ENCODE results near the gene NCBP2.

The NCBP2 gene

GRCh38 chr3:196936288-196936687 is 6.0 kb downstream of the NCBP2 start:
- DNase-seq, result no peak

DNA sequence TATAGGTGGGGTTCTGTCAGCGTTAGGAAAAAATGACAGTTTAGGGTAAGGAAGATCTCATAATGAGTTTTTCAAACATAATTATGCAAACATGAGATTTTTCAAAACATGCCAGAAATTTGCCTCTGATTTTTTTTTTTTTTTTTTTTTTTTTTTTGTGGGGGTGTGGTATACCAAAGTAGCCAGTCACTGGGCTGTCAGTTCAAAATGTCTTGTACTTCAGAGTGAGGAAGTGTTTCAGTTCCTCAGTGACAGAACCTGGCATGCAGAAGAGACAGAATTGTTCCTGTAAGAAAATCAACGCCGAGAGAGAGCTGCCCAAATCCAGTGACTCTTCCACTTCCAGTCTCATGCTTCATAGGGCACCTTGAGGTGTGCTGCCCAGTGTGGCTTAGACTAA is 9.7 kb downstream of the NCBP2 start:
- DNase-seq, result no peak

- DNase-seq, result no peak
Measured at GRCh38 chr3:196931828-196932587, 10.3 kb downstream of the NCBP2 start.

DNA sequence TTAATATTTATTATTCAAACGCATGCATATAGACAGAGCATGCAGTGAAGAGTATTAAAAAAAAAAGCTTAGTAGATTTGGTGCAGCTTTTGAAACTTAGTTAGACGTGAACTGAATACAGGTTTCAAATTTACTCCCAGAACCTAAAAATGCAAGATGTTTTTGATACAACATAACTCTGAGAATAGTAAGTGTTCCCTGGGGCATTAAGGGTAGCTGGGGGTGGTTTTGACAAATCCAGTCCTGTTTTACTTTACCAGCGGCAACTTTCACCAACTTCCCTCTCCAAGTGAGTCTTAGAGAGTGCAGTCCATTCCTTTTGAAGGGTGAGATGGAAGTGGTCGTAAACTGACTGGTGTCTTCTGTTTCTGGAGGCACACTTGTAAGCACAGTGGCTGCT is 11.2 kb downstream of the NCBP2 start:
- no peak for DNase-seq

DNA sequence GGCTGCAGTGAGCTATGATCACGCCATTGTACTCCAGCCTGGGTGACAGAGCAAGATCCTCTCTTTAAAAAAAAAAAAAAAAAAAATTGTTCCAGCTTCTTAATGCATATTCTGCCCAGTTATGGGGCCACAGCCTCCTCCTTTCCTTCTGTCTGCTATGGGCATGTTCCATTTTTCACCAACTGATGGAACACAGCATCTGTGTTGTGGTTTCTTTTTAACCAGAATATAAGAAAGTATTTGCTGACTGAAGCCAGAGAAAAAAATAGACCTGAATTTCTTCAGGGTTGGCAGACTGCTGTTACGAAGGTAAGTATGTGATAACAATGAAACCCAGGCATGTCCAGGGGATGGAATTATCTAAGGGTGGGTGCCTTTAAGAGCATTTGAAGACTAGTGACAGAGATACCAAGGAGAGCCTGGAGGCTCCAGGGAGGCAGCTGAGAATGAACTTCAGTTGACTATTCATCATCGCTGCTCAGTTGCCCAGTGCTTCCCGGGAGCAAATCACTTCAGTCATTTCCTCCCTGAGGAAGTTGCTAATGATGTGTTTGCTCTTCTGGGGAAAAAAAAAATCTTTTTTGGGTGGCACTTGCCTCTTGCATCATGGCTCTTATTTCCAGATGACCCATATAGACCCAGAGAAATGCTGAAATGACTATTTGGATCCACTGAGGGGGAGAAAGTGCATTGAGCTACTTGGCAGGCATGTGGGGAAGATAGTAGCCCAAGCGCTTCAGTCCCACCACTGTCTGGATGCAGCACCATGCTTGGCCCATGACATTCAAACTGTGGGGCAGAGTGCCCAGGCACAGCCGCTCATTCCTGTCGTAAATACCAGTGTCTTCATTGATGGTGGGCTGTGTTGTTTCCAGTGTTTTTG is 14.5 kb downstream of the NCBP2 start:
- DNase-seq, result no peak

GRCh38 chr3:196920733-196921132 is 21.6 kb downstream of the NCBP2 start:
- DNase-seq, result no peak

DNA sequence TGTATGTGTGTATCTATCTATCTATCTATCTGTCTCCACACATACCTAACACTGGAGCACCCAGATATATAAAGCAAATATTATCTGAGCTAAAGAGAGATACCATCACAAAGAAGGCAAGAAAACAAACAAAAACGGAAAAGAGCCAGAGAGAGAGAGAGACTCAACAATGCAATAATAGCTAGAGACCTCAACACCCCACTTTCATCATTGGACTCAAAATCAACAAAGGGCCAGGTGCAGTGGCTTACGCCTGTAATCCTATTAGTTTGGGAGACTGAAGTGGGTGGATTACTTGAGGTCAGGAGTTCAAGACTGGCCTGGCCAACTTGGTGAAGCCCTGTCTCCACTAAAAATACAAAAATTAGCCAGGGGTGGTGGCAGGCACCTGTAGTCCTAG is 23.4 kb downstream of the NCBP2 start:
- peak; percentile 69 for DNase-seq

- no peak for DNase-seq
Measured at GRCh38 chr3:196916995-196917394, 25.3 kb downstream of the NCBP2 start.

DNA sequence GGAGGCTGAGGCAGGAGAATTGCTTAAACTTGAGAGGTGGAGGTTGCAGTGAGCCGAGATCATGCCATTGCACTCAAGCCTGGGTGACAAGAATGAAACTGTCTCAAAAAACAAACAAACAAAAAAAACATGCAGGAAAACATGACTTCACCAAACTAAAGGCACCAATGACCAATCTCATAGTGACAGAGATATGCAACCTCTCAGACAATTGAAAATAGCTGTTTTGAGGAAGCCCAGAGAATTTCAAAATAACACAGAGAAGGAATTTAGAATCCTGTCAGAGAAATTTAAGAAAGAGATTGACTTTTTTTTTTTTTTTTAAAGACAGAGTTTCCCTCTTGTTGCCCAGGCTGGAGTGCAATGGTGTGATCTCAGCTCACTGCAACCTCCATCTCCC is 26.1 kb downstream of the NCBP2 start:
- no peak for DNase-seq

DNA sequence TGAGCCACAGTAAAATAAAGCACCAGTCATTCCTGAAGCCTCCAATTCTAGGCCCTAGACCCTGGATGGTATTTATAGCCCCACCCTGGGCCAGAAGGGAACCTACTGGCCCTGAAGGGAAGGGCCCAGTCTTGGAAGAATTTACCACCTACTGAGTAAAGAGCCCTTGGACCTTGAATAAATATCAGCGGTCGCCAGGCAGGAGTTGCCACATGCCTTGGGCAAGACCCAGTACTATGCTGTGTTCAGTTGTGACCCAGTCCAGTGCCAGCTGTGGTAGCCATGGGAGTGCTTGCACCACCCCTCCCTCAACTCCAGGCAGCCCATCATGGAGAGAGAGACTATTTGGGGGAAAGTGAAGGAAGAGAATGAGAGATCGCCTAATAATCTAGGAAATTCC is 27.0 kb downstream of the NCBP2 start:
- DNase-seq, result no peak

DNA sequence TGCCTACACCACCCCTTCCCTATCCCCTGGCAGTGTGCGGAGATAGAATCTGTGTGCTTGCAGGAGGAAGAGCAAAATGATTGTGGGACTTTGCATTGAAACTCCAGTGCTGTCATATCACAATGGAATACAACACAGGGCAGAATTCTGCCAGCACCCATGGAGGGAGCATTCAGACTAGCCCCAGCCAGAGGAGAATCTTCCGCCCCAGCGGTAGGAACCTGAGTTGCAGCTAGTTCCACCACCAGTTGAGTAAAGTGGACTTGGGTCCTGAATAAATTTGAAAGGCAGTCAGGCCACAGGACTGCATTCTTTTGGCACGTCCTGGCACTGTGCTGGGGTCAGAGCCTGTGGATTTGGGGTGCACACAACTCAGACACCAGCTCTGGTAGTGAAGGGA is 27.5 kb downstream of the NCBP2 start:
- no peak for DNase-seq

DNA sequence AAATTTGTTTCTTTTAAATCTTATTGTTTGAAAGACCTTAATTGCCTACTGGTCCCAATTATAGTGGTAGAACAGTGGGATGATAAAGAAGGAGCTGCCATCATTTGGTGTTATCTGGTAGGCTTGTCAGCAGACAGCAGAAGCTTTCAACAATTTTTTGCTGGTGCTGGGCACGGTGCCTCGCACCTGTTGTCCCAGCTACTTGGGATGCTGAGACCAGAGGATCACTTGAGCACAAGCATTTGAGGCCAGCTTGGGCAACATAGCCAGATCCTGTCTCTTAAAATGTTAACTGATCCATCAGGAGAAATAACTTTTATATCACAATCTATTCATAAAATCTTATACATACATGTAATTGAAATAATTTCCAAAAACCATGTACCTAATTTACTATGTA is 38.6 kb downstream of the NCBP2 start:
- no peak for DNase-seq

- no peak for DNase-seq
Measured at GRCh38 chr3:196902296-196902695, 40.0 kb downstream of the NCBP2 start.

GRCh38 chr3:196901768-196902167 is 40.6 kb downstream of the NCBP2 start:
- no peak for DNase-seq

- no peak for DNase-seq
Measured at GRCh38 chr3:196896229-196896628, 46.1 kb downstream of the NCBP2 start.

- no peak for DNase-seq
Measured at GRCh38 chr3:196894557-196895295, 47.6 kb downstream of the NCBP2 start.

DNA sequence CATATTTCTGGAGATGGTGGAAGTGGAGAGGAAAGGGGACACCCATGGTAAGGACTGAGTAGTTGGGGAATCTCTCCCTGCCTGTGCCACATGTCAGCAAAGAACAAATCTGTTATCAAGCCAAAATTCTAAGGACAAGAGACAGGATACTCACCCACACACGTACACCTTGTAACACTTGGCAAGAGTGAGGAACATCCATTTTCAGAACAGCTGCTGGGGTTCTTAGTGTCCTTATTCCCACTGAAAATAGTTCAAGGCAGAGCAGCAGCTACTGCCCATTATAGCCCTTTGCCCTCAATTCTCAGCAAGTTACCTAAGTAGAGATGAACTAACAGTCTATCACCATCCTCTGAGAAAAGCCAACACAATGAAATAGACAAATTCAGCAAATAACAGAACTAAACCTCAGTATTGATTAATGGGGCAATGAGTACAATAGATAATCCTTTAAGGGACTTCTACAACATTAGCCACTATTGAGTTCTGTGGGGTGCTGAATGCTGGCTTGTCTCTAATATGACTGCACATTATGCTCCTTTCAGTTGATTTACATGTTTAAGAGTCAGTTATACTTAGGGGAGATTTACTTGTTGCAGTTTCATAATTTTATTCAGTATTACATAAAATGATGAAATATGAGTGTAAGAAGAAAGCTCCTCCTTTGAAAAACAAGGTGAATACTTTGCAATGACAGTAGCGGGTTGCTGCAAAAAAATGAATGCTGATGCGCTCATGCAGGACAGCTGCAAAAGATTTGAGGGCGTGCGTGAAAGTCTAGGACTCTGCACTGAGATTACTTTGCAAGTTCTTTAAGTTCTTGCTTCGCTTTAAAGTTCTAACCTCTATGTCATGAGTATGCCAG is 52.3 kb downstream of the NCBP2 start:
- DNase-seq, result no peak

GRCh38 chr3:196886144-196886543 is 56.2 kb downstream of the NCBP2 start:
- DNase-seq, result no peak
